HEK293 (cell line): ENCODE data around the gene ETV7.

Experiments
- CTCF ChIA-PET: fragments of 350-600 bp; formaldehyde crosslinking; extraction: SDS; loops from one replicate; lab custom pipeline; 2021; ENCODE audit warnings: antibody characterized with exemption; lab: Yijun Ruan, JAX
- POLR2A ChIA-PET: fragments of 300-600 bp; formaldehyde crosslinking; extraction: SDS; loops from one replicate; lab custom pipeline; 2020; ENCODE audit warnings: antibody characterized with exemption, inconsistent platforms; lab: Yijun Ruan, JAX
- H3K27ac ChIP-seq: fragments of 200-500 bp; sonication (Bioruptor generic); 2 replicates; pipeline ENCODE4 v1.5.1; 2014; ENCODE audit warnings: low read depth, low read length, control low read depth, inconsistent platforms; ENCODE audit errors: extremely low read depth
- H3K36me3 ChIP-seq, 2 experiments: fragments of 200-500 bp in 1 of 2; sonication (Bioruptor generic) in 1 of 2; 1 replicate in 1 of 2; 2 replicates in 1 of 2; pipeline ENCODE4 v1.5.1; 2014 to 2017; ENCODE audit warnings: inconsistent platforms in 2 of 2, low read length in 2 of 2; ENCODE audit not compliant: control insufficient read depth in 2 of 2, insufficient read depth in 1 of 2
- H3K4me1 ChIP-seq: fragments of 200-500 bp; sonication (Bioruptor generic); 2 replicates; pipeline ENCODE4 v1.5.1; 2014; ENCODE audit warnings: mild to moderate bottlenecking, low read length, inconsistent platforms; ENCODE audit not compliant: control insufficient read depth, insufficient read depth
- H3K4me3 ChIP-seq: 2 replicates; pipeline ENCODE4 v1.5.1; 2011; ENCODE audit warnings: low read depth, mild to moderate bottlenecking, control low read depth, low read length, moderate library complexity
- H3K9me3 ChIP-seq: fragments of 200-500 bp; sonication (Bioruptor generic); 2 replicates; pipeline ENCODE4 v1.5.1; 2014; ENCODE audit warnings: low read depth, low read length, inconsistent platforms; ENCODE audit not compliant: control insufficient read depth, insufficient read depth
- GLI2 ChIP-seq: fragments of 450-650 bp; formaldehyde crosslinking; IDR thresholded peaks from 2 replicates; pipeline ENCODE4; 2017; ENCODE audit warnings: missing biosample characterization, missing genetic modification characterization, low read depth, borderline replicate concordance
- HOXA7 ChIP-seq: sonication (generic); formaldehyde crosslinking; IDR thresholded peaks from 2 replicates; pipeline ENCODE4 v1.8.1; 2022; ENCODE audit warnings: missing genetic modification reagents, borderline replicate concordance
- SETDB1 ChIP-seq: IDR thresholded peaks from one replicate; pipeline ENCODE4 v1.6.1; 2017; ENCODE audit warnings: mild to moderate bottlenecking, low read length, moderate library complexity, mixed read lengths; ENCODE audit not compliant: insufficient read length
- ZNF146 ChIP-seq: fragments of 450-650 bp; formaldehyde crosslinking; IDR thresholded peaks from 2 replicates; pipeline ENCODE4 v1.5.1; 2016; ENCODE audit warnings: missing biosample characterization, missing genetic modification characterization
- ZNF169 ChIP-seq: fragments of 450-650 bp; formaldehyde crosslinking; IDR thresholded peaks from 2 replicates; pipeline ENCODE4 v1.5.1; 2016; ENCODE audit warnings: missing biosample characterization, missing genetic modification characterization
- ZNF184 ChIP-seq: fragments of 450-650 bp; IDR thresholded peaks from 2 replicates; pipeline ENCODE4 v1.5.1; 2018; ENCODE audit warnings: missing biosample characterization, mild to moderate bottlenecking, missing genetic modification characterization
- ZNF596 ChIP-seq: fragments of 450-650 bp; IDR thresholded peaks from 2 replicates; pipeline ENCODE4 v1.5.0; 2018; ENCODE audit warnings: missing biosample characterization, mild to moderate bottlenecking, missing genetic modification characterization, moderate library complexity
- ZNF837 ChIP-seq: fragments of 450-650 bp; formaldehyde crosslinking; IDR thresholded peaks from 2 replicates; pipeline ENCODE4 v1.5.1; 2016; ENCODE audit warnings: missing biosample characterization, missing genetic modification characterization
- TF ChIP-seq, protein P1 (sequence below): fragments of 450-650 bp; formaldehyde crosslinking; IDR thresholded peaks from 2 replicates; pipeline ENCODE4 v1.5.1; 2016; ENCODE audit warnings: missing biosample characterization, missing genetic modification characterization, low read depth
- TF ChIP-seq, protein P2 (sequence below): fragments of 450-650 bp; formaldehyde crosslinking; IDR thresholded peaks from 2 replicates; pipeline ENCODE4 v1.5.1; 2016; ENCODE audit warnings: missing biosample characterization, missing genetic modification characterization
- TF ChIP-seq, protein P3 (sequence below): fragments of 450-650 bp; formaldehyde crosslinking; IDR thresholded peaks from 2 replicates; pipeline ENCODE4 v1.5.1; 2017; ENCODE audit warnings: missing biosample characterization, missing genetic modification characterization
- TF ChIP-seq, protein P4 (sequence below): fragments of 450-650 bp; IDR thresholded peaks from 2 replicates; pipeline ENCODE4 v1.5.1; 2018; ENCODE audit warnings: missing biosample characterization, mild to moderate bottlenecking, missing genetic modification characterization
- TF ChIP-seq, protein P5 (sequence below): fragments of 450-650 bp; formaldehyde crosslinking; IDR thresholded peaks from 2 replicates; pipeline ENCODE4 v1.5.1; 2016; ENCODE audit warnings: missing biosample characterization, missing genetic modification characterization
- TF ChIP-seq, protein P6 (sequence below): fragments of 450-650 bp; formaldehyde crosslinking; IDR thresholded peaks from 2 replicates; pipeline ENCODE4 v1.5.1; 2016; ENCODE audit warnings: missing biosample characterization, missing genetic modification characterization
- TF ChIP-seq, protein P7 (sequence below): fragments of 450-650 bp; formaldehyde crosslinking; IDR thresholded peaks from 2 replicates; pipeline ENCODE4 v1.5.1; 2016; ENCODE audit warnings: missing biosample characterization, missing genetic modification characterization
- TF ChIP-seq, protein P8 (sequence below): fragments of 450-650 bp; formaldehyde crosslinking; conservative IDR thresholded peaks from 2 replicates; pipeline ENCODE4 v1.5.1; 2016; ENCODE audit warnings: low read depth, missing biosample characterization, missing genetic modification characterization

ETV7 gene

DNA sequence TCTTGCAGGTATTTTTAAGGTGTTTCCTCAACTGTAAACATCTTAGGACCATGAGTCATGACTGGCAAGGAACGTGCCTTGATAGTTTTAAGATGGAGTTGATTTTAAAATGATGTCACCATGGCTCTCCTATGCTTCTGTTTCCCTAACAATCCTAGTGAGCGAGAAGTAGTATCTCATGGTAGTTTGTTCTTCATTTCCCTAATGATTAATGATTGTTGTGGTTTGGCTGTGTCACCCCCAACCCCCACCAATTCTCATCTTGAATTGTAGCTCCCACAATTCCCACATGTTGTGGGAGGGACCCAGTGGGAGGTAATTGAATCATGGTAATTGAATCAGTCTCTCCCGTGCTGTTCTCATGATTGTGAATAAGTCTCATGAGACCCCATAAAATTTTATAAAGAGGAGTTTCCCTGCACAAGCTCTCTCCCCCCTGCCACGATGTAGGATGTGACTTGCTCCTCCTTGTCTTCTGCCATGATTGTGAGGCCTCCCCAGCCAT, 34.0 kb downstream of the ETV7 start (continued):
- TF ChIP-seq, protein P1, sequence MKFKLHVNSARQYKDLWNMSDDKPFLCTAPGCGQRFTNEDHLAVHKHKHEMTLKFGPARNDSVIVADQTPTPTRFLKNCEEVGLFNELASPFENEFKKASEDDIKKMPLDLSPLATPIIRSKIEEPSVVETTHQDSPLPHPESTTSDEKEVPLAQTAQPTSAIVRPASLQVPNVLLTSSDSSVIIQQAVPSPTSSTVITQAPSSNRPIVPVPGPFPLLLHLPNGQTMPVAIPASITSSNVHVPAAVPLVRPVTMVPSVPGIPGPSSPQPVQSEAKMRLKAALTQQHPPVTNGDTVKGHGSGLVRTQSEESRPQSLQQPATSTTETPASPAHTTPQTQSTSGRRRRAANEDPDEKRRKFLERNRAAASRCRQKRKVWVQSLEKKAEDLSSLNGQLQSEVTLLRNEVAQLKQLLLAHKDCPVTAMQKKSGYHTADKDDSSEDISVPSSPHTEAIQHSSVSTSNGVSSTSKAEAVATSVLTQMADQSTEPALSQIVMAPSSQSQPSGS (tag by site-specific recombination): peak; percentile 89
- no peak for TF ChIP-seq ZNF596 (tag by site-specific recombination)
- TF ChIP-seq, protein P2, sequence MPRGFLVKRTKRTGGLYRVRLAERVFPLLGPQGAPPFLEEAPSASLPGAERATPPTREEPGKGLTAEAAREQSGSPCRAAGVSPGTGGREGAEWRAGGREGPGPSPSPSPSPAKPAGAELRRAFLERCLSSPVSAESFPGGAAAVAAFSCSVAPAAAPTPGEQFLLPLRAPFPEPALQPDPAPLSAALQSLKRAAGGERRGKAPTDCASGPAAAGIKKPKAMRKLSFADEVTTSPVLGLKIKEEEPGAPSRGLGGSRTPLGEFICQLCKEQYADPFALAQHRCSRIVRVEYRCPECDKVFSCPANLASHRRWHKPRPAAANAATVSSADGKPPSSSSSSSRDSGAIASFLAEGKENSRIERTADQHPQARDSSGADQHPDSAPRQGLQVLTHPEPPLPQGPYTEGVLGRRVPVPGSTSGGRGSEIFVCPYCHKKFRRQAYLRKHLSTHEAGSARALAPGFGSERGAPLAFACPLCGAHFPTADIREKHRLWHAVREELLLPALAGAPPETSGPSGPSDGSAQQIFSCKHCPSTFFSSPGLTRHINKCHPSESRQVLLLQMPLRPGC (tag by site-specific recombination): 0 out of 2 replicates have a peak, but pooled peaks have one; percentile 10
- TF ChIP-seq, protein P3, sequence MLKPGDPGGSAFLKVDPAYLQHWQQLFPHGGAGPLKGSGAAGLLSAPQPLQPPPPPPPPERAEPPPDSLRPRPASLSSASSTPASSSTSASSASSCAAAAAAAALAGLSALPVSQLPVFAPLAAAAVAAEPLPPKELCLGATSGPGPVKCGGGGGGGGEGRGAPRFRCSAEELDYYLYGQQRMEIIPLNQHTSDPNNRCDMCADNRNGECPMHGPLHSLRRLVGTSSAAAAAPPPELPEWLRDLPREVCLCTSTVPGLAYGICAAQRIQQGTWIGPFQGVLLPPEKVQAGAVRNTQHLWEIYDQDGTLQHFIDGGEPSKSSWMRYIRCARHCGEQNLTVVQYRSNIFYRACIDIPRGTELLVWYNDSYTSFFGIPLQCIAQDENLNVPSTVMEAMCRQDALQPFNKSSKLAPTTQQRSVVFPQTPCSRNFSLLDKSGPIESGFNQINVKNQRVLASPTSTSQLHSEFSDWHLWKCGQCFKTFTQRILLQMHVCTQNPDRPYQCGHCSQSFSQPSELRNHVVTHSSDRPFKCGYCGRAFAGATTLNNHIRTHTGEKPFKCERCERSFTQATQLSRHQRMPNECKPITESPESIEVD (tag by site-specific recombination): peak; percentile 56; the same call in 1 of the 2 replicates
- TF ChIP-seq, protein P4, sequence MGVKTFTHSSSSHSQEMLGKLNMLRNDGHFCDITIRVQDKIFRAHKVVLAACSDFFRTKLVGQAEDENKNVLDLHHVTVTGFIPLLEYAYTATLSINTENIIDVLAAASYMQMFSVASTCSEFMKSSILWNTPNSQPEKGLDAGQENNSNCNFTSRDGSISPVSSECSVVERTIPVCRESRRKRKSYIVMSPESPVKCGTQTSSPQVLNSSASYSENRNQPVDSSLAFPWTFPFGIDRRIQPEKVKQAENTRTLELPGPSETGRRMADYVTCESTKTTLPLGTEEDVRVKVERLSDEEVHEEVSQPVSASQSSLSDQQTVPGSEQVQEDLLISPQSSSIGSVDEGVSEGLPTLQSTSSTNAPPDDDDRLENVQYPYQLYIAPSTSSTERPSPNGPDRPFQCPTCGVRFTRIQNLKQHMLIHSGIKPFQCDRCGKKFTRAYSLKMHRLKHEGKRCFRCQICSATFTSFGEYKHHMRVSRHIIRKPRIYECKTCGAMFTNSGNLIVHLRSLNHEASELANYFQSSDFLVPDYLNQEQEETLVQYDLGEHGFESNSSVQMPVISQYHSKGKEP (tag by site-specific recombination): no peak
- peak; percentile 54 for TF ChIP-seq SETDB1

DNA sequence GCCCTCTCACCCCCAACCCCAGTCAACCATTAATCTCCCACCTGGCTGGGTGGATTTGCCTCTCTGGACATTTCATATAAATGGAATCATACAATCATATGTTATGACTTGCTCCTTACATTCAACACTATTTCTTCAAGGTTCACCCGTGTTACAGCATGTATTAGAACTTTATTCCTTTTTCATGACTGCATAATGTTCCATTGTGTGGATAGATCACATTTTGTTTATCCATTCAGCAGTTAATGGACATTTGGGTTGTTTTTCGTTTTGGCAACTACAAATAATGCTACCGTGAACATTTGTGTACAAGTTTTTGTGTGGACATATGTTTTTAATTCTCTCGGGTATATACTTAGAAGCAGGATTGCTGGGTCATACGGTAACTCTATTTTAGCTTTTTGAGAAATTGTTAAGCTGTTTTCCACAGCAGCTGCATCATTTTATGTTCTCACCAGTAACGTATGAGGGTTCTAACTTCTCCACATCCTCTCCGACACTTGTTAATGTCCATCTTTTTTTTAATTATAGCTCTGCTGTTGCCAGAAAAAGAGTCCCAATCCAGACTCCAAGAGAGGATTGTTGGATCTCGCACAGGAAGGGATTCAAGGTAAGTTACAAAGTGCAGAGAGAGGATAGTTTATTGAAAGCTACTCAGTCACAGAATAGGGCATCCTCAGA, 34.9 kb downstream of the ETV7 start:
- Histone ChIP-seq H3K9me3 (no peaks in the 10 kb centered on the region), H3K27ac (no peak overlapping the region), H3K4me3 (no peak overlapping the region), H3K36me3 (no peaks in the 10 kb centered on the region), H3K4me1 (peaks cover 3% of the 10 kb centered on the region; the same call in 1 of the 2 replicates)
- CTCF ChIA-PET: interaction anchor here (0.6 to 17.7 kb wide), 7 partner anchors 6 to 211 kb away, joined by 3 to 234 read pairs (median 3); partner anchors contain the start of gene BNIP5
- POLR2A ChIA-PET: no interaction called here
- TF ChIP-seq, protein P3 (tag by site-specific recombination): no peak
- TF ChIP-seq ZNF146 (tag by site-specific recombination) (peak; percentile 99), HOXA7 (CRISPR knock-in tag) (no peak), GLI2 (no peak), ZNF169 (tag by site-specific recombination) (no peak), ZNF837 (tag by site-specific recombination) (no peak), ZNF184 (tag by site-specific recombination) (peak; percentile 99)
- TF ChIP-seq, protein P5, sequence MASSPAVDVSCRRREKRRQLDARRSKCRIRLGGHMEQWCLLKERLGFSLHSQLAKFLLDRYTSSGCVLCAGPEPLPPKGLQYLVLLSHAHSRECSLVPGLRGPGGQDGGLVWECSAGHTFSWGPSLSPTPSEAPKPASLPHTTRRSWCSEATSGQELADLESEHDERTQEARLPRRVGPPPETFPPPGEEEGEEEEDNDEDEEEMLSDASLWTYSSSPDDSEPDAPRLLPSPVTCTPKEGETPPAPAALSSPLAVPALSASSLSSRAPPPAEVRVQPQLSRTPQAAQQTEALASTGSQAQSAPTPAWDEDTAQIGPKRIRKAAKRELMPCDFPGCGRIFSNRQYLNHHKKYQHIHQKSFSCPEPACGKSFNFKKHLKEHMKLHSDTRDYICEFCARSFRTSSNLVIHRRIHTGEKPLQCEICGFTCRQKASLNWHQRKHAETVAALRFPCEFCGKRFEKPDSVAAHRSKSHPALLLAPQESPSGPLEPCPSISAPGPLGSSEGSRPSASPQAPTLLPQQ (tag by site-specific recombination): no peak
- TF ChIP-seq, protein P6, sequence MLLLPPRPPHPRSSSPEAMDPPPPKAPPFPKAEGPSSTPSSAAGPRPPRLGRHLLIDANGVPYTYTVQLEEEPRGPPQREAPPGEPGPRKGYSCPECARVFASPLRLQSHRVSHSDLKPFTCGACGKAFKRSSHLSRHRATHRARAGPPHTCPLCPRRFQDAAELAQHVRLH: peak; percentile 85
- TF ChIP-seq, protein P7, sequence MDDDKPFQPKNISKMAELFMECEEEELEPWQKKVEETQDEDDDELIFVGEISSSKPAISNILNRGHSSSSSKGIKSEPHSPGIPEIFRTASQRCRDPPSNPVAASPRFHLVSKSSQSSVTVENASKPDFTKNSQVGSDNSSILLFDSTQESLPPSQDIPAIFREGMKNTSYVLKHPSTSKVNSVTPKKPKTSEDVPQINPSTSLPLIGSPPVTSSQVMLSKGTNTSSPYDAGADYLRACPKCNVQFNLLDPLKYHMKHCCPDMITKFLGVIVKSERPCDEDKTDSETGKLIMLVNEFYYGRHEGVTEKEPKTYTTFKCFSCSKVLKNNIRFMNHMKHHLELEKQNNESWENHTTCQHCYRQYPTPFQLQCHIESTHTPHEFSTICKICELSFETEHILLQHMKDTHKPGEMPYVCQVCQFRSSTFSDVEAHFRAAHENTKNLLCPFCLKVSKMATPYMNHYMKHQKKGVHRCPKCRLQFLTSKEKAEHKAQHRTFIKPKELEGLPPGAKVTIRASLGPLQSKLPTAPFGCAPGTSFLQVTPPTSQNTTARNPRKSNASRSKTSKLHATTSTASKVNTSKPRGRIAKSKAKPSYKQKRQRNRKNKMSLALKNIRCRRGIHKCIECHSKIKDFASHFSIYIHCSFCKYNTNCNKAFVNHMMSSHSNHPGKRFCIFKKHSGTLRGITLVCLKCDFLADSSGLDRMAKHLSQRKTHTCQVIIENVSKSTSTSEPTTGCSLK (tag by site-specific recombination): no peak
- TF ChIP-seq, protein P8, sequence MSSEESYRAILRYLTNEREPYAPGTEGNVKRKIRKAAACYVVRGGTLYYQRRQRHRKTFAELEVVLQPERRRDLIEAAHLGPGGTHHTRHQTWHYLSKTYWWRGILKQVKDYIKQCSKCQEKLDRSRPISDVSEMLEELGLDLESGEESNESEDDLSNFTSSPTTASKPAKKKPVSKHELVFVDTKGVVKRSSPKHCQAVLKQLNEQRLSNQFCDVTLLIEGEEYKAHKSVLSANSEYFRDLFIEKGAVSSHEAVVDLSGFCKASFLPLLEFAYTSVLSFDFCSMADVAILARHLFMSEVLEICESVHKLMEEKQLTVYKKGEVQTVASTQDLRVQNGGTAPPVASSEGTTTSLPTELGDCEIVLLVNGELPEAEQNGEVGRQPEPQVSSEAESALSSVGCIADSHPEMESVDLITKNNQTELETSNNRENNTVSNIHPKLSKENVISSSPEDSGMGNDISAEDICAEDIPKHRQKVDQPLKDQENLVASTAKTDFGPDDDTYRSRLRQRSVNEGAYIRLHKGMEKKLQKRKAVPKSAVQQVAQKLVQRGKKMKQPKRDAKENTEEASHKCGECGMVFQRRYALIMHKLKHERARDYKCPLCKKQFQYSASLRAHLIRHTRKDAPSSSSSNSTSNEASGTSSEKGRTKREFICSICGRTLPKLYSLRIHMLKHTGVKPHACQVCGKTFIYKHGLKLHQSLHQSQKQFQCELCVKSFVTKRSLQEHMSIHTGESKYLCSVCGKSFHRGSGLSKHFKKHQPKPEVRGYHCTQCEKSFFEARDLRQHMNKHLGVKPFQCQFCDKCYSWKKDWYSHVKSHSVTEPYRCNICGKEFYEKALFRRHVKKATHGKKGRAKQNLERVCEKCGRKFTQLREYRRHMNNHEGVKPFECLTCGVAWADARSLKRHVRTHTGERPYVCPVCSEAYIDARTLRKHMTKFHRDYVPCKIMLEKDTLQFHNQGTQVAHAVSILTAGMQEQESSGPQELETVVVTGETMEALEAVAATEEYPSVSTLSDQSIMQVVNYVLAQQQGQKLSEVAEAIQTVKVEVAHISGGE: no peak
